Measurements from ENCODE around the gene KIF2A.

KIF2A gene

GRCh38 chr5:62376064-62376463 lies 70.1 kb downstream of the KIF2A start:
- Histone ChIP-seq H2AFZ (ENCODE audit: low read depth, low read length) (no peak overlapping the region), H3K4me3 (ENCODE audit: low read length) (no peak overlapping the region), H3K9me3 (ENCODE audit: low read length) (no peaks in the 10 kb centered on the region), H3K36me3 (ENCODE audit: insufficient read depth, low read length) (peaks cover 68% of the 10 kb centered on the region), H3K4me1 (ENCODE audit: insufficient read depth, low read length) (no peaks in the 10 kb centered on the region), H3K27me3 (ENCODE audit: insufficient read depth, low read length) (no peaks in the 10 kb centered on the region)

GRCh38 chr5:62385131-62385530 lies 79.1 kb downstream of the KIF2A start:
- peaks cover 68% of the 10 kb centered on the region for H3K36me3 ChIP-seq (ENCODE audit: insufficient read depth, low read length)

GRCh38 chr5:62385816-62386400 lies 79.9 kb downstream of the KIF2A start:
- H2AFZ ChIP-seq (ENCODE audit: low read depth, low read length), result no peak overlapping the region
- no peaks in the 10 kb centered on the region for H3K9me3 ChIP-seq (ENCODE audit: low read length)
- H3K36me3 ChIP-seq (ENCODE audit: insufficient read depth, low read length), result peaks cover 69% of the 10 kb centered on the region
- H3K4me3 ChIP-seq (ENCODE audit: low read length), result no peak overlapping the region
- H3K4me1 ChIP-seq (ENCODE audit: insufficient read depth, low read length), result no peaks in the 10 kb centered on the region
- no peaks in the 10 kb centered on the region for H3K27me3 ChIP-seq (ENCODE audit: insufficient read depth, low read length)

More at GRCh38 chr5:62385131-62385530, 79.1 kb downstream of the KIF2A start:
- Histone ChIP-seq H3K27me3 (ENCODE audit: insufficient read depth, low read length) (no peaks in the 10 kb centered on the region), H3K4me3 (ENCODE audit: low read length) (no peak overlapping the region), H3K4me1 (ENCODE audit: insufficient read depth, low read length) (no peaks in the 10 kb centered on the region), H2AFZ (ENCODE audit: low read depth, low read length) (no peak overlapping the region), H3K9me3 (ENCODE audit: low read length) (no peaks in the 10 kb centered on the region)

GRCh38 chr5:62386824-62387223 lies 80.8 kb downstream of the KIF2A start:
- Histone ChIP-seq H3K27me3 (ENCODE audit: insufficient read depth, low read length) (no peaks in the 10 kb centered on the region), H2AFZ (ENCODE audit: low read depth, low read length) (no peak overlapping the region), H3K36me3 (ENCODE audit: insufficient read depth, low read length) (peaks cover 69% of the 10 kb centered on the region), H3K4me1 (ENCODE audit: insufficient read depth, low read length) (no peaks in the 10 kb centered on the region), H3K9me3 (ENCODE audit: low read length) (no peaks in the 10 kb centered on the region), H3K4me3 (ENCODE audit: low read length) (no peak overlapping the region)

GRCh38 chr5:62395210-62395950 lies 89.4 kb downstream of the KIF2A start:
- Histone ChIP-seq H3K9me3 (ENCODE audit: low read length) (no peaks in the 10 kb centered on the region), H3K27me3 (ENCODE audit: insufficient read depth, low read length) (no peaks in the 10 kb centered on the region), H3K4me1 (ENCODE audit: insufficient read depth, low read length) (no peaks in the 10 kb centered on the region), H2AFZ (ENCODE audit: low read depth, low read length) (no peak overlapping the region), H3K4me3 (ENCODE audit: low read length) (no peak overlapping the region), H3K36me3 (ENCODE audit: insufficient read depth, low read length) (peaks cover 71% of the 10 kb centered on the region)

- H3K4me1 ChIP-seq (ENCODE audit: insufficient read depth, low read length), result peaks cover 12% of the 10 kb centered on the region
- no peaks in the 10 kb centered on the region for H3K27me3 ChIP-seq (ENCODE audit: insufficient read depth, low read length)
- peak within 1 kb of the TSS; percentile 91 for H2AFZ ChIP-seq (ENCODE audit: low read depth, low read length)
- H3K4me3 ChIP-seq (ENCODE audit: low read length), result peak within 1 kb of the TSS; percentile 72
- no peaks in the 10 kb centered on the region for H3K9me3 ChIP-seq (ENCODE audit: low read length)
- H3K36me3 ChIP-seq (ENCODE audit: insufficient read depth, low read length), result peaks cover 21% of the 10 kb centered on the region
Measured at GRCh38 chr5:62403411-62404250, 97.6 kb downstream of the KIF2A start, which contains the start of gene DIMT1. Gene DIMT1, minus strand, starts transcription at chr5:62403905. Its CDS starts 133 bp downstream, at chr5:62403772.

- Histone ChIP-seq H3K27me3 (ENCODE audit: insufficient read depth, low read length) (no peaks in the 10 kb centered on the region), H3K9me3 (ENCODE audit: low read length) (no peaks in the 10 kb centered on the region), H3K4me1 (ENCODE audit: insufficient read depth, low read length) (peaks cover 16% of the 10 kb centered on the region), H3K4me3 (ENCODE audit: low read length) (peak within 1 kb of the TSS; percentile 63), H3K36me3 (ENCODE audit: insufficient read depth, low read length) (no peaks in the 10 kb centered on the region), H2AFZ (ENCODE audit: low read depth, low read length) (peak within 1 kb of the TSS; percentile 33)
Measured at GRCh38 chr5:62412549-62413329, 106.7 kb downstream of the KIF2A start, which contains the start of gene IPO11. Gene IPO11, plus strand, starts transcription at chr5:62412763. Its CDS starts 24,517 bp downstream, at chr5:62437280.

GRCh38 chr5:62413711-62414110 lies 107.7 kb downstream of the KIF2A start:
- Histone ChIP-seq H3K9me3 (ENCODE audit: low read length) (no peaks in the 10 kb centered on the region), H3K27me3 (ENCODE audit: insufficient read depth, low read length) (no peaks in the 10 kb centered on the region), H2AFZ (ENCODE audit: low read depth, low read length) (no peak overlapping the region), H3K4me3 (ENCODE audit: low read length) (peak overlapping the region; percentile 63), H3K36me3 (ENCODE audit: insufficient read depth, low read length) (peaks cover 3% of the 10 kb centered on the region), H3K4me1 (ENCODE audit: insufficient read depth, low read length) (peaks cover 16% of the 10 kb centered on the region)

- H3K4me3 ChIP-seq (ENCODE audit: low read length), result no peak overlapping the region
- H3K4me1 ChIP-seq (ENCODE audit: insufficient read depth, low read length), result peaks cover 9% of the 10 kb centered on the region
- peaks cover 3% of the 10 kb centered on the region for H3K36me3 ChIP-seq (ENCODE audit: insufficient read depth, low read length)
- no peaks in the 10 kb centered on the region for H3K9me3 ChIP-seq (ENCODE audit: low read length)
- H2AFZ ChIP-seq (ENCODE audit: low read depth, low read length), result no peak overlapping the region
- H3K27me3 ChIP-seq (ENCODE audit: insufficient read depth, low read length), result no peaks in the 10 kb centered on the region
Measured at GRCh38 chr5:62418462-62419076, 112.6 kb downstream of the KIF2A start.

GRCh38 chr5:62419609-62420008 lies 113.6 kb downstream of the KIF2A start:
- Histone ChIP-seq H3K36me3 (ENCODE audit: insufficient read depth, low read length) (peaks cover 3% of the 10 kb centered on the region), H3K4me1 (ENCODE audit: insufficient read depth, low read length) (no peaks in the 10 kb centered on the region), H3K27me3 (ENCODE audit: insufficient read depth, low read length) (no peaks in the 10 kb centered on the region), H3K9me3 (ENCODE audit: low read length) (no peaks in the 10 kb centered on the region), H2AFZ (ENCODE audit: low read depth, low read length) (no peak overlapping the region), H3K4me3 (ENCODE audit: low read length) (no peak overlapping the region)

- H3K4me3 ChIP-seq (ENCODE audit: low read length), result no peak overlapping the region
- no peaks in the 10 kb centered on the region for H3K4me1 ChIP-seq (ENCODE audit: insufficient read depth, low read length)
- H2AFZ ChIP-seq (ENCODE audit: low read depth, low read length), result no peak overlapping the region
- H3K9me3 ChIP-seq (ENCODE audit: low read length), result no peaks in the 10 kb centered on the region
- H3K36me3 ChIP-seq (ENCODE audit: insufficient read depth, low read length), result peaks cover 3% of the 10 kb centered on the region
- no peaks in the 10 kb centered on the region for H3K27me3 ChIP-seq (ENCODE audit: insufficient read depth, low read length)
Measured at GRCh38 chr5:62421414-62421813, 115.4 kb downstream of the KIF2A start.

- Histone ChIP-seq H2AFZ (ENCODE audit: low read depth, low read length) (no peak overlapping the region), H3K4me3 (ENCODE audit: low read length) (no peak overlapping the region)
Measured at GRCh38 chr5:62424763-62425162, 118.8 kb downstream of the KIF2A start.

More at GRCh38 chr5:62424763-62425162, 118.8 kb downstream of the KIF2A start:
- Histone ChIP-seq H3K4me1 (ENCODE audit: insufficient read depth, low read length) (no peaks in the 10 kb centered on the region), H3K36me3 (ENCODE audit: insufficient read depth, low read length) (no peaks in the 10 kb centered on the region), H3K27me3 (ENCODE audit: insufficient read depth, low read length) (no peaks in the 10 kb centered on the region), H3K9me3 (ENCODE audit: low read length) (no peaks in the 10 kb centered on the region)

All from neuron (in vitro differentiated cells).